ENCODE measurements around the gene AK4.

AK4 gene

GRCh38 chr1:65178235-65178634 lies 30.2 kb downstream of the AK4 start:
- no peak for DNase-seq

- no peak for DNase-seq
Measured at GRCh38 chr1:65179148-65179547, 31.1 kb downstream of the AK4 start.

GRCh38 chr1:65180977-65181376 lies 33.0 kb downstream of the AK4 start:
- no peak for DNase-seq

GRCh38 chr1:65182658-65183268 lies 34.8 kb downstream of the AK4 start:
- DNase-seq, result no peak

- no peak for DNase-seq
Measured at GRCh38 chr1:65189576-65190115, 41.6 kb downstream of the AK4 start.

- no peak for DNase-seq
Measured at GRCh38 chr1:65190229-65190628, 42.2 kb downstream of the AK4 start.

- no peak for DNase-seq
Measured at GRCh38 chr1:65193129-65193695, 45.2 kb downstream of the AK4 start.

GRCh38 chr1:65195495-65196417 lies 47.8 kb downstream of the AK4 start:
- no peak for DNase-seq

GRCh38 chr1:65196926-65197325 lies 48.9 kb downstream of the AK4 start:
- DNase-seq, result no peak

- no peak for DNase-seq
Measured at GRCh38 chr1:65197636-65198035, 49.6 kb downstream of the AK4 start.

GRCh38 chr1:65198096-65198495 lies 50.1 kb downstream of the AK4 start:
- DNase-seq, result no peak

- DNase-seq, result no peak
Measured at GRCh38 chr1:65200411-65200810, 52.4 kb downstream of the AK4 start.

GRCh38 chr1:65206836-65207235 lies 58.8 kb downstream of the AK4 start:
- no peak for DNase-seq

- no peak for DNase-seq
Measured at GRCh38 chr1:65207317-65207716, 59.3 kb downstream of the AK4 start.

- DNase-seq, result no peak
Measured at GRCh38 chr1:65208563-65208973, 60.6 kb downstream of the AK4 start.

- peak; percentile 23 for DNase-seq
Measured at GRCh38 chr1:65209005-65209885, 61.2 kb downstream of the AK4 start.

GRCh38 chr1:65210325-65210724 lies 62.3 kb downstream of the AK4 start:
- DNase-seq, result no peak

- no peak for DNase-seq
Measured at GRCh38 chr1:65211331-65211730, 63.3 kb downstream of the AK4 start.

GRCh38 chr1:65213271-65214023 lies 65.4 kb downstream of the AK4 start:
- DNase-seq, result no peak

- DNase-seq, result no peak
Measured at GRCh38 chr1:65214340-65215027, 66.5 kb downstream of the AK4 start.

GRCh38 chr1:65216989-65217388 lies 69.0 kb downstream of the AK4 start:
- no peak for DNase-seq

Measured in CD4-positive, alpha-beta T cell treated with Interleukin-17A for 1 hour (primary cell).